K562 treated with DMSO at 1 percent for 4 hours (cell line): Measurements from ENCODE around the gene MARVELD3. TPM values are rescaled to one million over a fixed set of nuclear protein-coding genes. Genes with fewer than 3 reads are reported as not detected.

Experiments used
- total RNA-seq: library from RNA; unstranded; fragments of 300-600 nt; gene quantifications from 2 replicates; pipeline ENCODE4 v1.2.3, GENCODE V29; 2022; ENCODE audit not compliant: insufficient read depth

MARVELD3 gene, protein sequence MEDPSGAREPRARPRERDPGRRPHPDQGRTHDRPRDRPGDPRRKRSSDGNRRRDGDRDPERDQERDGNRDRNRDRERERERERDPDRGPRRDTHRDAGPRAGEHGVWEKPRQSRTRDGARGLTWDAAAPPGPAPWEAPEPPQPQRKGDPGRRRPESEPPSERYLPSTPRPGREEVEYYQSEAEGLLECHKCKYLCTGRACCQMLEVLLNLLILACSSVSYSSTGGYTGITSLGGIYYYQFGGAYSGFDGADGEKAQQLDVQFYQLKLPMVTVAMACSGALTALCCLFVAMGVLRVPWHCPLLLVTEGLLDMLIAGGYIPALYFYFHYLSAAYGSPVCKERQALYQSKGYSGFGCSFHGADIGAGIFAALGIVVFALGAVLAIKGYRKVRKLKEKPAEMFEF
- total RNA-seq, result not detected in 2 replicates

DNA sequence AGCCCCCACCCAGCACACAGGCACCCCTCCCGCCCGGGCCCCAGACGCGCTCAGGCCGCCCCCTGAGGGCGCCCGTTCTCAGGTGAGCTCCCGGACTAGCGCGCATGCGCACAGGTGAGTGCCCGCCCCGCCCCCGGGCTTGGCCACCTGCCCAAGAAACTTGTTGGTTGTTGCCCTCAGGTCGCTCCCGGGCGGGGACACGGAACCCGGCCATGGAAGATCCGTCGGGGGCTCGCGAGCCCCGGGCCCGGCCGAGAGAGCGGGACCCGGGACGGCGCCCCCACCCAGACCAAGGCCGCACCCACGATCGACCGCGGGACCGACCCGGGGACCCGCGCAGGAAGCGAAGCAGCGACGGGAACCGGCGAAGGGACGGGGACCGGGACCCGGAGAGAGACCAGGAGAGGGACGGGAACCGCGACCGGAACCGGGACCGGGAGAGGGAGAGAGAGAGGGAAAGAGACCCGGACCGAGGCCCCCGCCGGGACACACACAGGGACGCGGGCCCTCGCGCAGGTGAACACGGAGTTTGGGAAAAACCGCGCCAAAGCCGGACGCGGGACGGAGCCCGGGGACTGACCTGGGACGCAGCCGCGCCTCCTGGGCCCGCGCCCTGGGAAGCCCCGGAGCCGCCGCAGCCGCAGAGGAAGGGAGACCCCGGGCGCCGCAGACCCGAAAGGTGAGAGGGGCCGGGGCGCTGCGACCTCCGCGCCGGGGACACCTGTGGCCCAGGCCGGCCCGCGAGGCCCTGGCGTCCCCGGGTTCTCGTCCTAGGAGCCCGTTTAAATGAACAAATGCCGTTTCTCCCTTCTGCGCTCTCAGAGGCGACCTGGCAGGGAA lies at the start of gene MARVELD3:
TSS of gene MARVELD3 (plus strand) at position 167 of the 840 bp plus-strand sequence. CDS start at position 213, 46 bp downstream.

DNA sequence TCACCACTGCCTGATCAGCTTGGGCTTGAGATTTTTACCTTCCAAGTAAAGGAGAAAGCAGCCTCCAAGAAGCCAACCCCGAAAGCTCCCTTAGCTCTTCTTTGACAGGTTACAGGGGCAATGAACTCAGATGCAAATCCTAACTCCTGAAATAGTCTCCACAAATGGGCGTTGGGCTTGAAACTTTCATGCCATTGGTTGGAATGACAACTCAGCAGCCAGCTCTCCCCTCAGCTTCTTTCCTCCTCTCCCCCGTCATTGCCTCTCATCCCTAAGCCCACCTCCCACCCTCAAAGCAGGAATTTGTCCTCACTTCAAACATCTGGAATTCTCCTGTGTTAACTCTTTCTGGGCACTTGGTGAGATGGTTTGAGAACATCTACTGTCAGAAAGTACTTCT lies 49.0 kb upstream of the MARVELD3 start, which contains the start of gene TAT:
TSS of gene TAT (minus strand) at position 122 of the 400 bp plus-strand sequence. CDS start 677 bp downstream, outside the sequence.

Other genes starting within 250 kb of the MARVELD3 start
- gene TLE7, start 184.1 kb upstream of the MARVELD3 start, total RNA-seq, result not detected in 2 replicates
- 6.5 and 8.7 TPM in 2 replicates for gene ZNF23, start 163.9 kb upstream of the MARVELD3 start, total RNA-seq
- gene ZNF19, start 136.9 kb upstream of the MARVELD3 start, total RNA-seq, result 0.58 TPM in 1 of 2 replicates, not detected in the other
- gene CHST4, start 99.8 kb upstream of the MARVELD3 start, total RNA-seq, result not detected in 2 replicates
- not detected in 2 replicates for gene TAT, start 49.1 kb upstream of the MARVELD3 start, total RNA-seq
- gene PHLPP2, start 98.5 kb downstream of the MARVELD3 start, total RNA-seq, result 1.8 and 2.5 TPM in 2 replicates
- gene AP1G1, start 182.7 kb downstream of the MARVELD3 start, total RNA-seq, result 39.1 and 44.6 TPM in 2 replicates
- 7.5 and 9.8 TPM in 2 replicates for gene ATXN1L, start 219.8 kb downstream of the MARVELD3 start, total RNA-seq